ENCODE measurements around the gene INSM1. TPM values are rescaled to one million over a fixed set of nuclear protein-coding genes. Genes with fewer than 3 reads are reported as not detected.

INSM1 gene
- total RNA-seq, 1 experiment from 2014 or later: 0.05 TPM

DNA sequence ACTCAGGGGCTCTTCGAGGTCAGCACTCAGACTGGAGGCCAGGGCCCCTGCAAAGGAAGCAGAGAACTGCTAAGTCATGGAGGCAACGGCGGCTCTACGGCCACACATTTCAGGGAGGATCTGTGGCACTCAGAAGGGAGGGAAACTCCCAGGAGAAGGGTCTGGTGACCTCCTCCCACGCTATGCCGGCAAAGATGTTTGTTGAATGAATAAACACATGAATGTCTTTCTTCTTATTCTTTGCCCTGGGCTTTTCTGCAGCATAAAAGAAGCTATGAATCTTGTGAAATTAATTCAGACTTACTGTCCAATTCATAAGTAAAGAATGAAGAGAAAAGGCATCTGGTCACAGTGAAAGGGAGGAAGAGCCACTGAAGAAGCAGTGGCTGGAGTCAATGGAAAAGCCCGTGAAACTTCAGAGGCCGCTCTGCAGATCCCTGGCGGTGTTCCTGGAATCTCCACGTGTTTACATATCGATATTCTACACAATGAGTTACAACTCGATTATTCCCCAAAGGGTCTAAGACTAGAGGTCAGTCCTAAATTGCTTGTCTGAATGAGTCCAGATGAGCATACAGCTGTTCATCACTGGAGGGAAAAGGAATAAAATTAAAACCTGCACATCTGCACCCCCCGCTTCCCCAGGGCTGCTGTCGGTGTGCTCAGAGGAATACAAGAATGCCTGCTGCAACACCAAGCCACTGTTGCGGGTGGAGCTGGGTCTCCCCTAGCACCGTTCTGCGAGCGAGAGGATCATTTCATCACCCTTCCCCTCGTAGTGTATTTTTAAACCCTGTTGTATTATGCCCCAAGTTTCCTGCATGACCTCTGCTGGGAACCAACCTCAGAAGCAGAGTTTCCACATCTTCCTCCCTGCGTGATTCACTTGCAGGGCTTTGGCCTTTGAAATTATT is 25.6 kb downstream of the INSM1 start:
- in situ Hi-C loops (cut with HindIII; ENCODE audit: low pct_unique_long_range_greater_than_20kb, low sequenced_read_pairs) (no loop called here), intact Hi-C loops (cut with micrococcal nuclease; ENCODE audit: unreplicated experiment) (no loop called here)
- Histone ChIP-seq H3K36me3 (ENCODE audit: control insufficient read depth, insufficient read depth, low read length) (no peaks in the 10 kb centered on the region), H3K4me1 (ENCODE audit: control insufficient read depth, insufficient read depth, low read length) (no peaks in the 10 kb centered on the region), H3K27me3 (ENCODE audit: control insufficient read depth, insufficient read depth, low read length) (no peaks in the 10 kb centered on the region), H3K9me3 (ENCODE audit: control insufficient read depth, insufficient read depth, low read depth, low read length) (no peaks in the 10 kb centered on the region), H3K27ac (ENCODE audit: low read length) (no peak overlapping the region), H3K4me3 (ENCODE audit: low read depth in 2 of 2, low read length in 2 of 2) (no peak overlapping the region)
- ChIA-PET CTCF (no interaction called here), POLR2A (no interaction called here)
- TF ChIP-seq, protein P1, sequence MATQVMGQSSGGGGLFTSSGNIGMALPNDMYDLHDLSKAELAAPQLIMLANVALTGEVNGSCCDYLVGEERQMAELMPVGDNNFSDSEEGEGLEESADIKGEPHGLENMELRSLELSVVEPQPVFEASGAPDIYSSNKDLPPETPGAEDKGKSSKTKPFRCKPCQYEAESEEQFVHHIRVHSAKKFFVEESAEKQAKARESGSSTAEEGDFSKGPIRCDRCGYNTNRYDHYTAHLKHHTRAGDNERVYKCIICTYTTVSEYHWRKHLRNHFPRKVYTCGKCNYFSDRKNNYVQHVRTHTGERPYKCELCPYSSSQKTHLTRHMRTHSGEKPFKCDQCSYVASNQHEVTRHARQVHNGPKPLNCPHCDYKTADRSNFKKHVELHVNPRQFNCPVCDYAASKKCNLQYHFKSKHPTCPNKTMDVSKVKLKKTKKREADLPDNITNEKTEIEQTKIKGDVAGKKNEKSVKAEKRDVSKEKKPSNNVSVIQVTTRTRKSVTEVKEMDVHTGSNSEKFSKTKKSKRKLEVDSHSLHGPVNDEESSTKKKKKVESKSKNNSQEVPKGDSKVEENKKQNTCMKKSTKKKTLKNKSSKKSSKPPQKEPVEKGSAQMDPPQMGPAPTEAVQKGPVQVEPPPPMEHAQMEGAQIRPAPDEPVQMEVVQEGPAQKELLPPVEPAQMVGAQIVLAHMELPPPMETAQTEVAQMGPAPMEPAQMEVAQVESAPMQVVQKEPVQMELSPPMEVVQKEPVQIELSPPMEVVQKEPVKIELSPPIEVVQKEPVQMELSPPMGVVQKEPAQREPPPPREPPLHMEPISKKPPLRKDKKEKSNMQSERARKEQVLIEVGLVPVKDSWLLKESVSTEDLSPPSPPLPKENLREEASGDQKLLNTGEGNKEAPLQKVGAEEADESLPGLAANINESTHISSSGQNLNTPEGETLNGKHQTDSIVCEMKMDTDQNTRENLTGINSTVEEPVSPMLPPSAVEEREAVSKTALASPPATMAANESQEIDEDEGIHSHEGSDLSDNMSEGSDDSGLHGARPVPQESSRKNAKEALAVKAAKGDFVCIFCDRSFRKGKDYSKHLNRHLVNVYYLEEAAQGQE (IDR thresholded peaks at IDR 0.05; ENCODE audit: insufficient read depth in 1 of 2, low read depth in 2 of 2, low read length in 1 of 2): no peak
- no peak for TF ChIP-seq TCF7L2 (IDR thresholded peaks at IDR 0.05; ENCODE audit: low read depth, low read length)
- TF ChIP-seq CTCF (IDR thresholded peaks at IDR 0.05): no peak
- TF ChIP-seq SIN3A (IDR thresholded peaks at IDR 0.05; ENCODE audit: borderline replicate concordance, insufficient read depth, low read depth, low read length): no peak
- TF ChIP-seq POLR2AphosphoS5 (IDR thresholded peaks at IDR 0.05; ENCODE audit: low read depth, low read length): no peak
- BruUV-seq (replicated peaks): no TSS peak
- ATAC-seq (no peak), DNase-seq (ENCODE audit: low read depth, low spot score) (no peak)

DNA sequence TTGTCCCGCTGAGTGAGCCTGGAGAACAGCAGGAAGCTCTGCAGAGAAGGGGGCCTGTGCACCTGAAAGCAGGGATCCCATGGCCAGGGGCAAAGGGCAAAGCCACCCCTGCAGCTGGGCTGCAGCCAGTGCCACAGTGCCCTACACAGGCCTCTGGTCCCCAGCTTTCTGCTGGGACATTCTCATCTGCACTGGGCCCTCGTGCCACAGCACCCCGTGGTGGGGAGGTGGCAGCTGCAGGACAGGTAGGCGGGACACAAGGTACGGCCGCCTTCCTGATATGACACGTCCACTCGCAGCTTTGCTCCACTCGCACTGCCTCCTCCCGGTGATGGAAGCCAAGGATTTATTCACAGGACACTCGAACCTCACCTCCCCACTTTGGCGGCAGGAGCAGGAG is 27.2 kb downstream of the INSM1 start:
- ChIA-PET CTCF (no interaction called here), POLR2A (no interaction called here)
- TF ChIP-seq TCF7L2 (IDR thresholded peaks at IDR 0.05; ENCODE audit: low read depth, low read length): no peak
- no peak for TF ChIP-seq SIN3A (IDR thresholded peaks at IDR 0.05; ENCODE audit: borderline replicate concordance, insufficient read depth, low read depth, low read length)
- TF ChIP-seq, protein P1 (IDR thresholded peaks at IDR 0.05; ENCODE audit: insufficient read depth in 1 of 2, low read depth in 2 of 2, low read length in 1 of 2): no peak
- no peak for TF ChIP-seq POLR2AphosphoS5 (IDR thresholded peaks at IDR 0.05; ENCODE audit: low read depth, low read length)
- no peak for TF ChIP-seq CTCF (IDR thresholded peaks at IDR 0.05)
- DNase-seq (ENCODE audit: low read depth, low spot score): no peak
- Histone ChIP-seq H3K27ac (ENCODE audit: low read length) (no peak overlapping the region), H3K4me1 (ENCODE audit: control insufficient read depth, insufficient read depth, low read length) (no peaks in the 10 kb centered on the region), H3K27me3 (ENCODE audit: control insufficient read depth, insufficient read depth, low read length) (no peaks in the 10 kb centered on the region), H3K4me3 (ENCODE audit: low read depth in 2 of 2, low read length in 2 of 2) (no peak overlapping the region), H3K9me3 (ENCODE audit: control insufficient read depth, insufficient read depth, low read depth, low read length) (no peaks in the 10 kb centered on the region), H3K36me3 (ENCODE audit: control insufficient read depth, insufficient read depth, low read length) (no peaks in the 10 kb centered on the region)
- no TSS peak for BruUV-seq (replicated peaks)
- intact Hi-C loops (cut with micrococcal nuclease; ENCODE audit: unreplicated experiment) (no loop called here), in situ Hi-C loops (cut with HindIII; ENCODE audit: low pct_unique_long_range_greater_than_20kb, low sequenced_read_pairs) (no loop called here)
- no peak for ATAC-seq
